ENCODE measurements around the gene DRAM2.

GRCh38 chr1:111085676-111086075 lies 54.2 kb downstream of the DRAM2 start:
- TF ChIP-seq, protein P1, sequence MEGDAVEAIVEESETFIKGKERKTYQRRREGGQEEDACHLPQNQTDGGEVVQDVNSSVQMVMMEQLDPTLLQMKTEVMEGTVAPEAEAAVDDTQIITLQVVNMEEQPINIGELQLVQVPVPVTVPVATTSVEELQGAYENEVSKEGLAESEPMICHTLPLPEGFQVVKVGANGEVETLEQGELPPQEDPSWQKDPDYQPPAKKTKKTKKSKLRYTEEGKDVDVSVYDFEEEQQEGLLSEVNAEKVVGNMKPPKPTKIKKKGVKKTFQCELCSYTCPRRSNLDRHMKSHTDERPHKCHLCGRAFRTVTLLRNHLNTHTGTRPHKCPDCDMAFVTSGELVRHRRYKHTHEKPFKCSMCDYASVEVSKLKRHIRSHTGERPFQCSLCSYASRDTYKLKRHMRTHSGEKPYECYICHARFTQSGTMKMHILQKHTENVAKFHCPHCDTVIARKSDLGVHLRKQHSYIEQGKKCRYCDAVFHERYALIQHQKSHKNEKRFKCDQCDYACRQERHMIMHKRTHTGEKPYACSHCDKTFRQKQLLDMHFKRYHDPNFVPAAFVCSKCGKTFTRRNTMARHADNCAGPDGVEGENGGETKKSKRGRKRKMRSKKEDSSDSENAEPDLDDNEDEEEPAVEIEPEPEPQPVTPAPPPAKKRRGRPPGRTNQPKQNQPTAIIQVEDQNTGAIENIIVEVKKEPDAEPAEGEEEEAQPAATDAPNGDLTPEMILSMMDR (IDR thresholded peaks at IDR 0.05): no peak
- TF ChIP-seq POLR2A (IDR thresholded peaks at IDR 0.05): no peak
